IPS-11a (cell line): Measurements from ENCODE around the gene GCNA.
"Not testable (repeated sequence)": the region's sequence is repeated elsewhere in the genome, so short reads cannot be mapped to it uniquely, and the experiment has no call there.

Experiments used
- H3K4me3 ChIP-seq: one replicate; pipeline ENCODE4 v1.5.1; 2013; ENCODE audit warnings: low read depth, low read length, control low read depth

Gene GCNA

GRCh38 chrX:71636438-71637252 lies 58.4 kb downstream of the GCNA start:
- no peak overlapping the region for H3K4me3 ChIP-seq

GRCh38 chrX:71637253-71637618 lies 59.0 kb downstream of the GCNA start:
- no peak overlapping the region for H3K4me3 ChIP-seq

- no peak overlapping the region for H3K4me3 ChIP-seq
Observed at GRCh38 chrX:71637848-71638247, 59.6 kb downstream of the GCNA start.

GRCh38 chrX:71638409-71638808 lies 60.2 kb downstream of the GCNA start:
- H3K4me3 ChIP-seq: no peak overlapping the region

DNA sequence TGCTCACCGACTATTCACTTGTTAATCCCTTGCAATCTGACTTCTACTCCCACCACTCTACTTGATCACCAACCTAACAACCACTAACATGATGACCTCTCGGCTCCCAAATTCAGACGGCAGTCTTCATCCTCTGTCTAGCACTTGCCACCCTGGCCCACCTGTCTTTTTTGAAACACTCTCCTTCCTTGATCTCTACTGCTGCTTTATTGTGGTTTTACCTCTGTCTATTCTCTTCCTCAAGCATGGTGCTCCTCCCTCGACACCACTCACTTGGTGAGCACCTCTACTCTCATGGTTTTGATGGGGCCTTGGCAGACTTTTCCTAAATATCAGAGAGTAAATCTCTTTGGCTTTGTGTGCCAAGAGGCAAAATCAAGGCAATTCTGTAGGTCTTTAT lies 61.8 kb downstream of the GCNA start:
- H3K4me3 ChIP-seq: no peak overlapping the region

- H3K4me3 ChIP-seq: not testable (repeated sequence)
Observed at GRCh38 chrX:71644406-71644805, 66.2 kb downstream of the GCNA start.

DNA sequence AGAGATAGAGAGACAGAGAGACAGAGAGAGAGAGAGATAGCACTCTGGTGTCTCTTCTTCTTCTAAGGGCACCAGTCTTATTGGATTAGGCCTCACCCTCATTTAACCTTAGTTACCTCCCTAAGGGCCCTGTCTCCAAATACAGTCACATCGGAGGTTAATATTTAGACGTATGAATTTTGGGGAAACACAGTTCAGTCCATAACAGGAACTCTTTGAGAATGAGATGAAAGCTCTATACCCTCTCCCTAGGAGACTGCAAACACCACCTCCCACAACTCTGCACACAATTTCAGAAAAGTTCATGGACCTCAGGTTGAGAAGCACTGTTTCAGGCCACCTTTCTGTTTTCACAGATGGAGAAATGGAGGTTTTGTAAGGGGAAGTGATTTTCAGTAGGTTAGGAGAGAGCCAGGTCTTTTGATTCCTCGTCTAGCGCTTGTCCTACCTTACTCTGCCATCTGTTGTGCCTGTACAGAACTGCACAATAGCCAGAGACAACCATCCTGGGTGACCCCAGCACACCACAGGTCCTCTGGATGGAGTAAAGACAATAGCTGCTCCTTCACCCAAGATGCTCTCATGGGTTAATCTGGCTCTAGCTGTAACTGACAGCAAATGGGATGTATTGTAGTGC lies 72.2 kb downstream of the GCNA start:
- no peak overlapping the region for H3K4me3 ChIP-seq

- H3K4me3 ChIP-seq: no peak overlapping the region
Observed at GRCh38 chrX:71652405-71652804, 74.2 kb downstream of the GCNA start.

- H3K4me3 ChIP-seq: no peak overlapping the region
Observed at GRCh38 chrX:71653344-71653743, 75.1 kb downstream of the GCNA start.

DNA sequence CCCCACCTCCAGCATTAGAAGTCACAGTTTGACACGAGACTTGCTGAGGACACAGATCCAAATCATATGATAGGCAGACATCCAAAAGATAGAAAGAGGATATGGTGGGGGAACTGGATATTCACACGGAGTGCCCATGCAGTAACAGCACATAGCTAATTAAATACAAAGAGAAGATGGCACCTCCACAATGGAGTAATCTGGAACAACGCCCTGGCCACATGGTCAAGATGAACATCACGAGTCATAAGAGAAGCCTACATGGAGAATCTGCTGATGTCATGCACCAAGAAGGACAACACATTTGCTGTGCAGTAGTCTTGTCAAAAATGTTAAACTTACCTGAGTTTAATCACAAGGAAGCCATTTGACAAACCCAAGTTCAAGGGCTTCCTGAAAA lies 79.0 kb downstream of the GCNA start:
- no peak overlapping the region for H3K4me3 ChIP-seq

GRCh38 chrX:71659342-71659741 lies 81.1 kb downstream of the GCNA start:
- H3K4me3 ChIP-seq: no peak overlapping the region

GRCh38 chrX:71659959-71660358 lies 81.7 kb downstream of the GCNA start:
- H3K4me3 ChIP-seq: no peak overlapping the region

DNA sequence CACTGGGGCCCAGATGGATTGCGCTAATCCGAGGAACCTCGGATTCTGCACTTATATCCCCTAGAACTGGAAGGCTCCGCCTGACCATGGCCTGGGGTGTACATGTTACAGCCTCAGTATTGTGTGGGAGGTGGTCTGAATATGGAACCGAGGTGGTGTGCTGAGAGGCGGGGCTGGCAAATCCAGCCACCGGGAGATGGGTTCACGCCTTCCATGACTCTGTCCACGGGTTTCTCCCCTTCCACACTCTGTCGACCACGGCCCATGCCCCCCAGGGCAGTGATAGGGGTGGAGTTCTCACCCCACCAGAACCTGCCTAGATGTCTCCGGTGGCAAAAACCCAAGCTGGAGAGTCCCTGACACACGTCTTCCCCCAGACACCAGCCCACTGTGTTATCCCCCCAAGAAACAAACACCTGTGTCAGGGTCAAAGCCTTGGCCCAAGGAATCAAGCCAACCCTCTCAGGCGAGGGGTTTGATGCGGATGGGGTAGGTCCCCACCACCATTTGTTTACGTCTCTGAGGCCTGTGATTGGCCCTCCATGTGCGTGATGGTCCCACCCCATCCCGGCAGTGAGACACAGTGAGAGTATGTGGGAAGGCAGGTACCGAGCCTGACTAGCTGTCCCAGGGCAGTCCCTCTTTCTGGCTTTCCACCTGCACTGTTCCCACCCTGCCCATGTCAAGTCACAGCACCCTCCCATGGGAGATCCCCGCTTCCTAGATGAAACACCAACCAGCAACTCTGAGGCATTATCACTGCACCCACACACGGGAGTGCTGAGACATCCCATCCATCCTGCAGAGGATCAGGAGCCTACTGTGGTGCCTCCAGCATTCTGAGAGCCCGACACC lies 82.6 kb downstream of the GCNA start:
- H3K4me3 ChIP-seq: no peak overlapping the region

DNA sequence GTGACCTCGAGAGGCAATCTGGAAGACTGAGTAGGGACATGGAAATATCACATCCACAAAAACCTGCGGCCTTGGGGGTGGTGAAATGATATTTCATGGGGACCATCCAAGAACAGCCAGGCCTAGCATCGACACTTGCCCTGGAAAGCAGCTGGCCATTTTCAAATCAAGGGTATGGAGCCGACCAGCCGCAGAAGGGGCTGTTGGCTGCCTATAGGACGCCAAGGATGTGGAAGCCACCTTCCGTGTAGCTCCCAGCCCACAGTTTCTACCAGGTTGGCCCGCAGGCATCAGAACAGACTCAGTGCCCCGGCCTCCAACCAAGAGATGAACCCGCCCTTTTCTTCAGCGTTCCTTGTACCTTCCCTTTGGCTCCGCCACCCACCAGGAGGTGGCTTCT lies 83.7 kb downstream of the GCNA start:
- H3K4me3 ChIP-seq: no peak overlapping the region

- not testable (repeated sequence) for H3K4me3 ChIP-seq
Observed at GRCh38 chrX:71662654-71663053, 84.4 kb downstream of the GCNA start.
